MCF 10A (cell line): ENCODE results near the gene NCBP3. TPM values are rescaled to one million over a fixed set of nuclear protein-coding genes. Genes with fewer than 3 reads are reported as not detected.

ENCODE experiments used
- BruUV-seq: library from RNA; stranded (reverse); fragments of 400-500 nt; replicated peaks from 2 replicates; lab custom pipeline; 2021; lab: Mats Ljungman, UMichigan
- CTCF ChIA-PET: fragments of 300-600 bp; sonication (Branson Sonifier 250); formaldehyde crosslinking; extraction: SDS; loops from one replicate; lab custom pipeline; 2021; ENCODE audit warnings: antibody characterized with exemption, inconsistent platforms; lab: Yijun Ruan, JAX
- POLR2A ChIA-PET: fragments of 300-600, 350-650 bp; sonication (Branson Sonifier 250); formaldehyde crosslinking; extraction: SDS; loops from one replicate; lab custom pipeline; 2020; ENCODE audit warnings: antibody characterized with exemption, inconsistent platforms; lab: Yijun Ruan, JAX
- DNase-seq: peaks from one replicate; pipeline ENCODE4 v3.0.0-alpha.2; 2018; ENCODE audit not compliant: unreplicated experiment
- H3K27ac Mint-ChIP-seq: one replicate; pipeline ENCODE4 v1.8.0; 2022; ENCODE audit warnings: mild to moderate bottlenecking, low read depth, mixed read lengths; ENCODE audit not compliant: unreplicated experiment
- H3K27me3 Mint-ChIP-seq: one replicate; pipeline ENCODE4 v1.8.0; 2022; ENCODE audit warnings: mixed read lengths; ENCODE audit not compliant: insufficient read depth, unreplicated experiment
- H3K36me3 Mint-ChIP-seq: one replicate; pipeline ENCODE4 v1.8.0; 2022; ENCODE audit warnings: mild to moderate bottlenecking, moderate library complexity, mixed read lengths; ENCODE audit not compliant: insufficient read depth, unreplicated experiment
- H3K4me1 Mint-ChIP-seq: one replicate; pipeline ENCODE4 v1.8.0; 2022; ENCODE audit warnings: mixed read lengths; ENCODE audit not compliant: insufficient read depth, unreplicated experiment
- H3K4me3 Mint-ChIP-seq: one replicate; pipeline ENCODE4 v1.8.0; 2022; ENCODE audit warnings: mild to moderate bottlenecking, moderate library complexity, mixed read lengths; ENCODE audit not compliant: unreplicated experiment
- H3K9me3 Mint-ChIP-seq: one replicate; pipeline ENCODE4 v1.8.0; 2022; ENCODE audit warnings: mixed read lengths; ENCODE audit not compliant: unreplicated experiment
- intact Hi-C: fragments of 100-400 bp; cut with micrococcal nuclease; formaldehyde crosslinking; loops from 2 replicates; pipeline ENCODE4 v1.14.1; 2022
- total RNA-seq: library from RNA; stranded (reverse); gene quantifications from 2 replicates; pipeline ENCODE4 v1.2.3, GENCODE V29; 2022
- TF ChIP-seq, protein P1 (sequence below): fragments of 200-600 bp; IDR thresholded peaks from one replicate; pipeline ENCODE4 v1.8.0; 2022; ENCODE audit warnings: antibody characterized with exemption, mild to moderate bottlenecking; ENCODE audit not compliant: unreplicated experiment

The NCBP3 gene
- total RNA-seq, 1 experiment from 2014 or later = 47.1 TPM

DNA sequence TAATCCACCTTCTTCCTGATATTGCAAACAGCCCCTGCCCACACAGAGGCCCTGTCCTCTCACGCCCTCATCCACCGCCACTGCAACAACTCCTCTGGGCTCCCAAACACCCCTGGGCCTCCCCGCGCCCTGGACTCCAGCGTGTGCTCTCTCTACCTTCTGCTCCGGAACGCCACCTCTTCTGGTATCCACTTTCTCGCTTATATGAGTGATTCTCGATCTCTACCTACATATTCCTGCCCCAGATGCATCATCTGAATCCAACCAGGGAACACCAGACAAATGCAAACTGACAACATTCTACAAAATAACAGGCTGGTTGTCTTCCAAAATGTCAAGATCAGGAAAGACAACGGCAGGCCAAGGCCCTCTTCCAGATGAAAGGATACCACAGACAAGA lies 27.8 kb upstream of the NCBP3 start:
- intact Hi-C loops = no loop called here
- Mint-ChIP-seq H3K9me3 (no peaks in the 10 kb centered on the region), H3K36me3 (peaks cover 63% of the 10 kb centered on the region), H3K4me1 (no peaks in the 10 kb centered on the region), H3K27me3 (no peaks in the 10 kb centered on the region), H3K27ac (no peak overlapping the region), H3K4me3 (no peak overlapping the region)
- ChIA-PET CTCF (no interaction called here), POLR2A (no interaction called here)
- DNase-seq = no peak
- BruUV-seq = no TSS peak
- TF ChIP-seq, protein P1, sequence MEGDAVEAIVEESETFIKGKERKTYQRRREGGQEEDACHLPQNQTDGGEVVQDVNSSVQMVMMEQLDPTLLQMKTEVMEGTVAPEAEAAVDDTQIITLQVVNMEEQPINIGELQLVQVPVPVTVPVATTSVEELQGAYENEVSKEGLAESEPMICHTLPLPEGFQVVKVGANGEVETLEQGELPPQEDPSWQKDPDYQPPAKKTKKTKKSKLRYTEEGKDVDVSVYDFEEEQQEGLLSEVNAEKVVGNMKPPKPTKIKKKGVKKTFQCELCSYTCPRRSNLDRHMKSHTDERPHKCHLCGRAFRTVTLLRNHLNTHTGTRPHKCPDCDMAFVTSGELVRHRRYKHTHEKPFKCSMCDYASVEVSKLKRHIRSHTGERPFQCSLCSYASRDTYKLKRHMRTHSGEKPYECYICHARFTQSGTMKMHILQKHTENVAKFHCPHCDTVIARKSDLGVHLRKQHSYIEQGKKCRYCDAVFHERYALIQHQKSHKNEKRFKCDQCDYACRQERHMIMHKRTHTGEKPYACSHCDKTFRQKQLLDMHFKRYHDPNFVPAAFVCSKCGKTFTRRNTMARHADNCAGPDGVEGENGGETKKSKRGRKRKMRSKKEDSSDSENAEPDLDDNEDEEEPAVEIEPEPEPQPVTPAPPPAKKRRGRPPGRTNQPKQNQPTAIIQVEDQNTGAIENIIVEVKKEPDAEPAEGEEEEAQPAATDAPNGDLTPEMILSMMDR = no peak

DNA sequence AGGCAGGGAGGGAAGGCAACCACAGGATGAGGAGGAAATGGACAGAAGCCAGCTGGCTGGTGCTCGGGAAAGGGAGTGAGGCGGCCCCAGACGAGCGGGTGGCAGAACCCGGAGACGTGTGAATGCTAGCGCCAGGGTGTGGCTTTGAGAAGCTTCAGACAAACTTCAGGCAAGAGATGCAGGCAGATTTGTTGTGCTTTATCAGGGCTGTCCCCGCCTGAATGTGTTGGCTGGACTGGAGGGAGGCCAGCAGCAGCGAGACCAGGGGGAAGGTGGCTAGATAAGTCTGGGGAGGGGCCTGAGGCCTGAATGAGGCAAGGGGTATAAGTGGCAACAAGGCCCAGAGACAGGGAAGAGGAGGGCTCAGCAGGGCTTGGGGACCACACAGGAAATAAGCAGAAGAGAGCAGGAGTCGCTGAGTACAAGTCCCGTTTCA lies 24.8 kb upstream of the NCBP3 start:
- Mint-ChIP-seq H3K27ac (no peak overlapping the region), H3K9me3 (no peaks in the 10 kb centered on the region), H3K4me3 (no peak overlapping the region), H3K27me3 (no peaks in the 10 kb centered on the region), H3K4me1 (no peaks in the 10 kb centered on the region), H3K36me3 (peaks cover 68% of the 10 kb centered on the region)
- POLR2A ChIA-PET = no interaction called here
- TF ChIP-seq, protein P1 = no peak
- BruUV-seq = no TSS peak
- CTCF ChIA-PET = no interaction called here
- no peak for DNase-seq
- intact Hi-C loops = no loop called here

DNA sequence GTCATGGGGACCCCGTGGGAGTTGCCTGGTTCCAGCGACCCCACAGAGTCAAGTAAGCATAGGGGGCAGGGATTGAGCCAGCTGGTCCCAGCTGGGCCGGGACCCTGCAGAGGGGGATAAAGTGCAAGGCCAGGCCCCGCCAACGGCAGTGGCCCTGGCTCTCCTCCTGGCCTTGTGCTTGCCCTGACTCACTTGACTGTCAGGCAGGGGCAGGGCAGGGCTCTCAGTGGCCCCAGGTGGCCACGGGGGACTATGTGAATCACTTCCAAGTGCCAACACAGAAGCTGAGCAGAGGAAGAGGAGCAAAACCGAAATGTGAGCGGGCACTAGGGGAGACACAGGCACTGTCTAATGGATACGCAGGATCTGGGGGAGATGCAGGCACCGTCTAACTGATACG lies 21.6 kb upstream of the NCBP3 start:
- TF ChIP-seq, protein P1 = no peak
- Mint-ChIP-seq H3K36me3 (peaks cover 51% of the 10 kb centered on the region), H3K27ac (no peak overlapping the region), H3K27me3 (no peaks in the 10 kb centered on the region), H3K9me3 (no peaks in the 10 kb centered on the region), H3K4me3 (no peak overlapping the region), H3K4me1 (no peaks in the 10 kb centered on the region)
- no peak for DNase-seq
- intact Hi-C loops = no loop called here
- POLR2A ChIA-PET = no interaction called here
- no TSS peak for BruUV-seq
- CTCF ChIA-PET = interaction anchor here (1.1 kb wide), 1 partner anchor 145 kb away, joined by 3 read pairs; no protein-coding TSS in a partner anchor

DNA sequence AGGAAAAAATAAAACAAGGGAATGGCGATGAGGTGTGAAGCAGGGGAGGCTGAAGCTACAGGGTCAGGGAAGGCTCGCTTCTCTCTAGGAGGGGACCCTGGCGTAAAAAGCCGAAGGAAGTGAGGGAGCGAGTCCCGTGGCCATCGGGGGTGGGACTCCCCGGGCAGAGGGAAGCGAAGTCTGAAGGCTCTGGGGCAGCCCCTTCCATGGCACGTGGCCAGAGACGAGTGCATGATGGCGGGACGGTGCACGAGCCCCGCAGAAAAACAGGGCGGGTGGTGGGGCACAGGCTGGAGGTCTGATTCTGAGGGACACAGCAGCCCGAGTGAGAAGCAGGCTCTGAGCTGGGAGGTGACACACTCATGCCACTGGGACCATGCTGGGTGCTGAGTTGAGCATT lies 21.1 kb upstream of the NCBP3 start:
- no TSS peak for BruUV-seq
- ChIA-PET CTCF (interaction anchor here (0.6 to 1.1 kb wide), 3 partner anchors 145 to 599 kb away, joined by 3 to 5 read pairs (median 3); no protein-coding TSS in a partner anchor), POLR2A (interaction anchor here (1.0 kb wide), 1 partner anchor 12 kb away, joined by 4 read pairs; no protein-coding TSS in a partner anchor)
- DNase-seq = no peak
- no peaks in the 10 kb centered on the region for H3K27me3 Mint-ChIP-seq
- TF ChIP-seq, protein P1 = no peak
- H3K4me1 Mint-ChIP-seq = no peaks in the 10 kb centered on the region
- intact Hi-C loops = no loop called here
- peaks cover 46% of the 10 kb centered on the region for H3K36me3 Mint-ChIP-seq
- H3K27ac Mint-ChIP-seq = no peak overlapping the region
- no peak overlapping the region for H3K4me3 Mint-ChIP-seq
- no peaks in the 10 kb centered on the region for H3K9me3 Mint-ChIP-seq
